GM12865 (cell line): ENCODE measurements around the gene PLEKHB2.
"Not testable (repeated sequence)": the region's sequence is repeated elsewhere in the genome, so short reads cannot be mapped to it uniquely, and the experiment has no call there.

Experiments used
- DNase-seq: peaks from one replicate; pipeline ENCODE4 v3.0.0; 2010; ENCODE audit warnings: low read depth
- H3K4me3 ChIP-seq: 2 replicates; pipeline ENCODE4 v1.5.1; 2011; ENCODE audit warnings: mild to moderate bottlenecking, low read depth, low read length, control low read depth
- TF ChIP-seq, protein P1 (sequence below): IDR thresholded peaks from 2 replicates; pipeline ENCODE4 v1.5.1; 2011; ENCODE audit warnings: low read length, control low read depth, low read depth, inconsistent platforms; ENCODE audit not compliant: insufficient read depth; ENCODE audit errors: missing control alignments

PLEKHB2 gene

GRCh38 chr2:131154647-131155046 lies 49.5 kb downstream of the PLEKHB2 start:
- DNase-seq, result no peak
- TF ChIP-seq, protein P1, sequence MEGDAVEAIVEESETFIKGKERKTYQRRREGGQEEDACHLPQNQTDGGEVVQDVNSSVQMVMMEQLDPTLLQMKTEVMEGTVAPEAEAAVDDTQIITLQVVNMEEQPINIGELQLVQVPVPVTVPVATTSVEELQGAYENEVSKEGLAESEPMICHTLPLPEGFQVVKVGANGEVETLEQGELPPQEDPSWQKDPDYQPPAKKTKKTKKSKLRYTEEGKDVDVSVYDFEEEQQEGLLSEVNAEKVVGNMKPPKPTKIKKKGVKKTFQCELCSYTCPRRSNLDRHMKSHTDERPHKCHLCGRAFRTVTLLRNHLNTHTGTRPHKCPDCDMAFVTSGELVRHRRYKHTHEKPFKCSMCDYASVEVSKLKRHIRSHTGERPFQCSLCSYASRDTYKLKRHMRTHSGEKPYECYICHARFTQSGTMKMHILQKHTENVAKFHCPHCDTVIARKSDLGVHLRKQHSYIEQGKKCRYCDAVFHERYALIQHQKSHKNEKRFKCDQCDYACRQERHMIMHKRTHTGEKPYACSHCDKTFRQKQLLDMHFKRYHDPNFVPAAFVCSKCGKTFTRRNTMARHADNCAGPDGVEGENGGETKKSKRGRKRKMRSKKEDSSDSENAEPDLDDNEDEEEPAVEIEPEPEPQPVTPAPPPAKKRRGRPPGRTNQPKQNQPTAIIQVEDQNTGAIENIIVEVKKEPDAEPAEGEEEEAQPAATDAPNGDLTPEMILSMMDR, result no peak
- H3K4me3 ChIP-seq, result no peak overlapping the region

GRCh38 chr2:131155208-131155855 lies 50.2 kb downstream of the PLEKHB2 start:
- TF ChIP-seq, protein P1, result no peak
- DNase-seq, result no peak
- H3K4me3 ChIP-seq, result no peak overlapping the region

DNA sequence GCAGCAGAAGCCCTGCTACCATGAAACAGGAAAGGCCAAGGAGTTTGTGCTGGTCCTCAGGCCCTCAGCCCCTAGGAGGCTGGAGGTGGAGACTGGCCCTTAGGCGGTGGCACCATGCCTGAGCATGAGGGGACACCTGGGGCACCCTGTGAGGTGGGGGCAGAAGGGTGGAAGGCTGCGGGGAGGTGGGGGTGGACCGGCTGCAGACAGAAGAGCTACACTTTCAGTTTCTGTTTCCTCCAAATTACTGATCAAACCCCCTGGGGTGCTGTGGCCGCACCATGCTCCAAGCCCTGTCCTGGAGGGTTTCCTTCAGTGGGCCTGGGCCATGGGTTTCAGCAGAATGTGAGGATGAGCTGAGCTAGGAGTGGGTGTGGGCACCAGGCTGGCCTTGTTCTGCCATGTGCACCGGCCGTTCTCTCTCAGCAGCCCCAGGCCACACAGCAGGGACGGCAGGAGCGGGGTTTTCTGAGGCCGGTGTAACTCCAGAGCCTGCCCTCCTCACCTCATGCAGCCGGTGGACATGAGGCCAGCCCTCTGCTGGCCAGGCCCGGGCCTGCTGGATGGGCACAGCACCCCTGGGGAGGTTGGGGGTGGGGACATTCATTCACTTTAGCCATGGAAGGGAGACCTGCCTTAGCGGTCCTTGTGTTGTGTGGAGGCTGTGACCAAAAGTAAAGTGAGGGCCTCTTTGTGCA lies 51.5 kb downstream of the PLEKHB2 start:
- TF ChIP-seq, protein P1, result no peak
- DNase-seq, result peak; percentile 37
- H3K4me3 ChIP-seq, result no peak overlapping the region

DNA sequence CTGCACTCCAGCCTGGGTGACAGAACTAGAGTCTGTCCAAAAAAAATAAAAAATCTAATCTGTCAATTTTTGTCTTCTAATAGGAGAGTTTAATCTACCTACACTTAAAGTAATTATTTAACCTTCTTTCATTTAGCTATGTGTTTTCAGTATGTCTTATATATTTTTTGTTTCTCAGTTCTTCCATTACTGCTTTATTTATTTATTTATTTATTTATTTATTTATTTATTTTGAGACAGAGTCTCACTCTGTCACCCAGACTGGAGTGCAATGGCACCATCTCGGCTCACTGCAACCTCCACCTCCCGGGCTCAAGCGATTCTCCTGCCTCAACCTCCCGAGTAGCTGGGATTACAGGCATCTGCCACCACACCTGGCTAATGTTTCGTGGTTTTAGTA lies 60.4 kb downstream of the PLEKHB2 start:
- not testable (repeated sequence) for DNase-seq, H3K4me3 ChIP-seq

DNA sequence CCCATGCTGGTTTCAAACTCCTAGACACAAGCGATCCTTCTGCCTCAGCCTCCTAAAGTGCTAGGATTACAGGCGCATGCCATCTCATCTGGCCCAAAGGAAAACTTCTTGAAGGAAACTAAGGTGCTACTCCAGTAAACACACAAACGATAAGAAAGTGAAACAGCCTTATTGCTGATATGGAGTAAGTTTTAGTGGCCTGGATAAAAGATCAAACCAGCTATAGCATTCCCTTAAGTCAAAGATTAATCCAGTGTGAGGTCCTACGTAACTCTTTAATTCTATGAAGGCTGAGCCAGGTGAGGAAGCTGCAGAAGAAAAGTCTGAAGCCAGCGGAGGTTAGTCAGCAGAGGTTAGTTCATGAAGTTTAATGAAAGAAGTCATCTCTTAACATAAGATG lies 63.4 kb downstream of the PLEKHB2 start:
- H3K4me3 ChIP-seq, result no peak overlapping the region
- no peak for DNase-seq
- TF ChIP-seq, protein P1, result no peak

DNA sequence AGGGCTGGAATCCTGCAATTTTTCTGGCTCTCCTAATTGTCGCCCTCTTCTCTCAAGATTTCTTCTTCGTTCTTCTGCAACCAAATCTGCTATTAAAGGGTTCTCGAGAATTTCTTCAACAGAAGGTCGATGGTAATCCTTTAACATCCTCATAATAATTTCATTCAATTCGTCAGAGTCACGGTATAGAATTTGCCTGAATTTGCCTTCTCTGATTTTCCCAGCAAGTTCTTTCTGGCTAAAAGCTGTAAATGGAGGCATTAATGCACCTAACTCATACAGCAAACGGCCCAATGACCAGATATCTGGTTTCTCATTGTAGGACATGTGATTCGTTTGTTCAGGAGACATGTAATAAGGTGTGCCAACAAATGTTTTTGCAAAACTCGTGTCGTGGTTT lies 72.9 kb downstream of the PLEKHB2 start:
- H3K4me3 ChIP-seq, DNase-seq: not testable (repeated sequence)

- DNase-seq, H3K4me3 ChIP-seq: not testable (repeated sequence)
These were observed 73.7 kb downstream of the PLEKHB2 start for GRCh38 chr2:131178721-131179418.

DNA sequence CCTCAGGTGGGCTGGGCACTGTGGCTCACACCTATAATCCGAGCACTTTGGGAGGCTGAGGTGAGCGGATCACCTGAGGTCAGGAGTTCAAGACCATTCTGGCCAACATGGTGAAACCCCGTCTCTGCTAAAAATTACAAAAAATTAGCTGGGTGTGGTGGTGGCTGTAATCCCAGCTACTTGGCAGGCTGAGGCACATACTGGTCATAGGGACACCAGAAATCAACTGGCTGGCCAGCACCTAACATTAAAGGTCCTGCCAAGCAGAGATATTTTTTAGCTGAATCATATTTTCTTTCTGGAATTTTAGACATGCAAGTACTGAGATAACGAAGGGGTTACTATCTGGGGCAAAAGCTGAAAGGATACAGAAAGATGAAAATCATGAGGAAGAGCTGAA lies 76.3 kb downstream of the PLEKHB2 start:
- not testable (repeated sequence) for H3K4me3 ChIP-seq, DNase-seq

GRCh38 chr2:131193421-131193820 lies 88.3 kb downstream of the PLEKHB2 start:
- DNase-seq, H3K4me3 ChIP-seq: not testable (repeated sequence)

- DNase-seq, H3K4me3 ChIP-seq: not testable (repeated sequence)
These were observed 91.0 kb downstream of the PLEKHB2 start for GRCh38 chr2:131196186-131196585.
